Peyer's patch (tissue), 4 donors: ENCODE measurements around the gene CLRN2. TPM values are rescaled to one million over a fixed set of nuclear protein-coding genes. Genes with fewer than 3 reads are reported as not detected.

Source experiments
- DNase-seq, 3 donors: peaks; one replicate each; pipeline ENCODE4 v3.0.0-alpha.2; 2017 to 2019
- H3K27ac ChIP-seq, 4 donors: fragments of 200-600 bp; sonication (generic); one replicate each; pipeline ENCODE4 v1.5.1; 2016 to 2019
- H3K27me3 ChIP-seq, 2 donors: fragments of 200-600 bp; sonication (generic); one replicate each; pipeline ENCODE4 v1.5.1; 2019
- H3K36me3 ChIP-seq, 3 donors: fragments of 200-600 bp; sonication (generic); one replicate each; pipeline ENCODE4 v1.5.1; 2016 to 2019
- H3K4me1 ChIP-seq, 4 donors: fragments of 200-600 bp; sonication (generic); one replicate each; pipeline ENCODE4 v1.5.1; 2016 to 2019
- H3K4me3 ChIP-seq, 4 donors: fragments of 200-600 bp; sonication (generic); 1 replicate in 3 of 4; 2 replicates in 1 of 4; pipeline ENCODE4 v1.5.1; 2016 to 2019; ENCODE audit warnings: mild to moderate bottlenecking in 1 of 4
- H3K9me3 ChIP-seq, 4 donors: fragments of 200-600 bp; sonication (generic); one replicate each; pipeline ENCODE4 v1.5.1; 2016 to 2019; ENCODE audit warnings: mild to moderate bottlenecking in 1 of 4
- CTCF ChIP-seq, 6 experiments: fragments of 450-650 bp in 4 of 6; fragments of 200-600 bp in 2 of 6; sonication (generic) in 1 of 6; IDR thresholded peaks; one replicate each; pipeline ENCODE4 v1.5.1; 2017 to 2019; ENCODE audit warnings: antibody characterized with exemption in 6 of 6, mild to moderate bottlenecking in 3 of 6, moderate library complexity in 1 of 6
- POLR2A ChIP-seq, 2 donors: fragments of 450-650 bp; IDR thresholded peaks; one replicate each; pipeline ENCODE4 v1.5.1; 2017; ENCODE audit warnings: antibody characterized with exemption in 2 of 2, mild to moderate bottlenecking in 2 of 2, moderate library complexity in 2 of 2
- total RNA-seq, 4 donors: library from RNA; depleted of rRNA; stranded (reverse); fragments of >200 nt; gene quantifications; one replicate each; pipeline ENCODE4 v1.1.0, GENCODE V29; 2016

CLRN2 gene
- total RNA-seq = not detected

GRCh38 chr4:17514865-17515264 is at the start of gene CLRN2:
CLRN2 (plus strand) TSS chr4:17515165; CDS start chr4:17515267, 102 bp downstream.
- Histone ChIP-seq H3K4me3 (no peak within 1 kb of the TSS), H3K9me3 (no peaks in the 10 kb centered on the region), H3K27me3 (no peaks in the 10 kb centered on the region), H3K27ac (no peak within 1 kb of the TSS), H3K4me1 (peaks cover 0 to 7% (median 4%) of the 10 kb centered on the region in 4 donors), H3K36me3 (no peaks in the 10 kb centered on the region)
- TF ChIP-seq CTCF (IDR thresholded peaks at IDR 0.05) = no peak
- no peak for TF ChIP-seq POLR2A (IDR thresholded peaks at IDR 0.05)
- no peak for DNase-seq

DNA sequence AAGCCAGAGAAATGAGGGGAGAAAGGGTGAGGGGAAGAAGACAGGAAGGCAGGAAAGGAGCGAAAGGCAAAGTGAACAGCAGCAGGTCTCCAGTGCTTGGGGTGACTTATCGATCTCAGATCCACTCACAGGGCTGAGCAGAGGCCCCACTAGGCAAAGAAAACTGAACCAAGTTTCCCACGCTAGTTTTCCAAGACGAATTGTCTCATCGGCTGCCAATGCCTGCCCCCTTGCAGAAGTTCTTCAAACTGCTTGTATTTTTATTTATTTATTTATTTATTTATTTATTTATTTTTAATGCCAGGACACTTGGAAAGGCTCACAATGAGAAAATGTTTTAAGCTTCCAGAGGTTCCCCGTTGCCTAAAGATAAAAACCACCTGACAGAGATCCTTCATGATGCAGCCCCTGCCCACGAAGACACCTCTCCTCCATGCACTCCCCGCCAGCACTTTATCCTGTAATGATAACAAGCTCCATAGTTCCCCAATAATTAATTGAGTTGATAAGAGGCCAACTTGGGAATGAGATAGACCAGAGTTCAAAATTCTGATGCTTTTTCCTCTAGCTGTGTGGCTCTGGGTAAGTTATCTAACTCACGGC is 46.2 kb upstream of the CLRN2 start:
- no peak for DNase-seq
- Histone ChIP-seq H3K4me1 (no peaks in the 10 kb centered on the region), H3K27ac (no peak overlapping the region), H3K27me3 (no peaks in the 10 kb centered on the region), H3K4me3 (no peak overlapping the region), H3K9me3 (no peaks in the 10 kb centered on the region), H3K36me3 (no peaks in the 10 kb centered on the region)
- TF ChIP-seq POLR2A (IDR thresholded peaks at IDR 0.05) (no peak), CTCF (IDR thresholded peaks at IDR 0.05) (peak in 2 of 6 experiments; percentile 22 to 30)

GRCh38 chr4:17469931-17470674 is 44.9 kb upstream of the CLRN2 start:
- Histone ChIP-seq H3K36me3 (no peaks in the 10 kb centered on the region), H3K4me3 (no peak overlapping the region)
- DNase-seq = no peak

GRCh38 chr4:17475481-17475880 is 39.5 kb upstream of the CLRN2 start:
- DNase-seq = no peak
- Histone ChIP-seq H3K9me3 (no peaks in the 10 kb centered on the region), H3K27me3 (no peaks in the 10 kb centered on the region), H3K36me3 (no peaks in the 10 kb centered on the region), H3K4me3 (no peak overlapping the region), H3K27ac (no peak overlapping the region), H3K4me1 (no peaks in the 10 kb centered on the region)
- TF ChIP-seq CTCF (IDR thresholded peaks at IDR 0.05) (no peak), POLR2A (IDR thresholded peaks at IDR 0.05) (no peak)

More at GRCh38 chr4:17469931-17470674, 44.9 kb upstream of the CLRN2 start:
- Histone ChIP-seq H3K27ac (no peak overlapping the region), H3K9me3 (no peaks in the 10 kb centered on the region), H3K27me3 (no peaks in the 10 kb centered on the region), H3K4me1 (no peaks in the 10 kb centered on the region)
- no peak for TF ChIP-seq CTCF (IDR thresholded peaks at IDR 0.05)
- TF ChIP-seq POLR2A (IDR thresholded peaks at IDR 0.05) = no peak

GRCh38 chr4:17476853-17477252 is 38.1 kb upstream of the CLRN2 start:
- H3K27ac ChIP-seq = no peak overlapping the region
- no peaks in the 10 kb centered on the region for H3K27me3 ChIP-seq
- TF ChIP-seq POLR2A (IDR thresholded peaks at IDR 0.05) (no peak), CTCF (IDR thresholded peaks at IDR 0.05) (no peak)
- H3K4me3 ChIP-seq = no peak overlapping the region
- H3K9me3 ChIP-seq = peaks cover 0 to 3% (median 0%) of the 10 kb centered on the region in 4 donors
- no peaks in the 10 kb centered on the region for H3K36me3 ChIP-seq
- no peaks in the 10 kb centered on the region for H3K4me1 ChIP-seq
- no peak for DNase-seq
